Ascending aorta (tissue), 2 donors: ENCODE results near the gene LRCH4. TPM values are rescaled to one million over a fixed set of nuclear protein-coding genes. Genes with fewer than 3 reads are reported as not detected.
"Not testable (repeated sequence)": the region's sequence is repeated elsewhere in the genome, so short reads cannot be mapped to it uniquely, and the experiment has no call there.

Experiments
- DNase-seq, 2 donors: peaks; one replicate each; pipeline ENCODE4 v3.0.0-alpha.2; 2019; ENCODE audit warnings: low spot score in 2 of 2
- H3K27ac ChIP-seq, 2 donors: fragments of 200-600 bp; sonication (generic); one replicate each; pipeline ENCODE4 v1.5.1; 2016 to 2017; ENCODE audit warnings: mild to moderate bottlenecking in 1 of 2
- H3K27me3 ChIP-seq: fragments of 200-600 bp; sonication (generic); one replicate; pipeline ENCODE4 v1.5.1; 2017
- H3K36me3 ChIP-seq, 2 donors: fragments of 200-600 bp; sonication (generic); one replicate each; pipeline ENCODE4 v1.5.1; 2016
- H3K4me1 ChIP-seq, 2 donors: fragments of 200-600 bp; sonication (generic); one replicate each; pipeline ENCODE4 v1.5.1; 2016 to 2017; ENCODE audit warnings: mild to moderate bottlenecking in 1 of 2
- H3K4me3 ChIP-seq, 2 donors: fragments of 200-600 bp; sonication (generic); one replicate each; pipeline ENCODE4 v1.5.1; 2016 to 2017; ENCODE audit warnings: mild to moderate bottlenecking in 1 of 2
- H3K9me3 ChIP-seq, 2 donors: fragments of 200-600 bp; sonication (generic); one replicate each; pipeline ENCODE4 v1.5.1; 2016
- CTCF ChIP-seq, 3 experiments: fragments of 200-600 bp in 2 of 3; fragments of 450-650 bp in 1 of 3; sonication (generic) in 2 of 3; IDR thresholded peaks; one replicate each; pipeline ENCODE4 v1.5.1; 2016 to 2019; ENCODE audit warnings: antibody characterized with exemption in 3 of 3, mild to moderate bottlenecking in 1 of 3, moderate library complexity in 1 of 3
- intact Hi-C: fragments of 100-400 bp; cut with DNase I; formaldehyde crosslinking; loops from one replicate; pipeline ENCODE4 v1.15.1; 2023
- total RNA-seq: library from RNA; depleted of rRNA; stranded (reverse); fragments of >200 nt; gene quantifications from one replicate; pipeline ENCODE4 v1.1.0, GENCODE V29; 2016

Gene LRCH4
- total RNA-seq, 1 donor from 2014 or later, result 113 TPM

GRCh38 chr7:100540073-100540723 is 45.7 kb downstream of the LRCH4 start:
- H3K36me3 ChIP-seq, result no peaks in the 10 kb centered on the region
- no peak overlapping the region for H3K27ac ChIP-seq
- intact Hi-C loops, result loop anchor here (10.0 kb wide), 1 partner anchor 315 kb away; the partner anchor contains the start of gene SLC12A9
- no peaks in the 10 kb centered on the region for H3K27me3 ChIP-seq
- no peaks in the 10 kb centered on the region for H3K9me3 ChIP-seq
- no peak for DNase-seq
- TF ChIP-seq CTCF (IDR thresholded peaks at IDR 0.05), result no peak
- peaks cover 12 to 31% of the 10 kb centered on the region in 2 donors for H3K4me1 ChIP-seq
- peak overlapping the region; percentile 97 to 98 for H3K4me3 ChIP-seq

GRCh38 chr7:100539436-100540006 is 46.4 kb downstream of the LRCH4 start:
- DNase-seq, result no peak
- no peak for TF ChIP-seq CTCF (IDR thresholded peaks at IDR 0.05)
- Histone ChIP-seq H3K4me3 (peak overlapping the region; percentile 97 to 98), H3K9me3 (no peaks in the 10 kb centered on the region), H3K27ac (peak overlapping the region; percentile 71 to 79), H3K36me3 (no peaks in the 10 kb centered on the region), H3K4me1 (peaks cover 8 to 24% of the 10 kb centered on the region in 2 donors), H3K27me3 (no peaks in the 10 kb centered on the region)
- intact Hi-C loops, result loop anchor here (1.0 to 10.0 kb wide), 5 partner anchors 19 to 315 kb away; partner anchors contain the start of genes FBXO24, LRCH4, MOSPD3 and SLC12A9

- Histone ChIP-seq H3K27me3 (no peaks in the 10 kb centered on the region), H3K4me1 (peaks cover 1 to 20% of the 10 kb centered on the region in 2 donors), H3K4me3 (peak within 1 kb of the TSS; percentile 97 to 98), H3K27ac (peak within 1 kb of the TSS; percentile 71 to 79), H3K9me3 (no peaks in the 10 kb centered on the region), H3K36me3 (no peaks in the 10 kb centered on the region)
- intact Hi-C loops, result loop anchor here (1.0 to 2.0 kb wide), 4 partner anchors 20 to 74 kb away; partner anchors contain the start of genes FBXO24, LRCH4, MOSPD3 and TSC22D4
- peak; percentile 100 for DNase-seq
- TF ChIP-seq CTCF (IDR thresholded peaks at IDR 0.05), result no peak
Observed at GRCh38 chr7:100538654-100539435, 47.1 kb downstream of the LRCH4 start, which contains the start of gene AGFG2. Gene AGFG2, plus strand, starts transcription at chr7:100539203. Its CDS starts 144 bp downstream, at chr7:100539347.

GRCh38 chr7:100538348-100538653 is 47.6 kb downstream of the LRCH4 start:
- Histone ChIP-seq H3K36me3 (no peaks in the 10 kb centered on the region), H3K27ac (peak overlapping the region; percentile 55 to 76), H3K4me3 (peak overlapping the region; percentile 41 to 51), H3K9me3 (no peaks in the 10 kb centered on the region), H3K27me3 (no peaks in the 10 kb centered on the region), H3K4me1 (peaks cover 0 to 18% of the 10 kb centered on the region in 2 donors)
- no peak for TF ChIP-seq CTCF (IDR thresholded peaks at IDR 0.05)
- DNase-seq, result no peak
- intact Hi-C loops, result loop anchor here (2.0 kb wide), 3 partner anchors 20 to 74 kb away; partner anchors contain the start of genes MOSPD3 and TSC22D4

GRCh38 chr7:100536695-100537094 is 49.2 kb downstream of the LRCH4 start:
- intact Hi-C loops, H3K4me3 ChIP-seq, H3K36me3 ChIP-seq, H3K27me3 ChIP-seq, H3K27ac ChIP-seq, H3K9me3 ChIP-seq, DNase-seq: not testable (repeated sequence)
- H3K4me1 ChIP-seq, result peaks cover 0 to 15% of the 10 kb centered on the region in 2 donors

GRCh38 chr7:100535982-100536381 is 49.9 kb downstream of the LRCH4 start:
- H3K4me3 ChIP-seq, H3K27ac ChIP-seq, intact Hi-C loops, H3K9me3 ChIP-seq, H3K27me3 ChIP-seq, DNase-seq, H3K36me3 ChIP-seq: not testable (repeated sequence)
- peaks cover 0 to 15% of the 10 kb centered on the region in 2 donors for H3K4me1 ChIP-seq
